ENCODE measurements around the gene SNX8. TPM values are rescaled to one million over a fixed set of nuclear protein-coding genes. Genes with fewer than 3 reads are reported as not detected.

Gene SNX8
- total RNA-seq, 1 experiment from 2014 or later = 40.6 TPM

- Histone ChIP-seq H2AK5ac (ENCODE audit: insufficient read length, low read length) (no peak overlapping the region), H2AFZ (ENCODE audit: low read length) (no peak overlapping the region), H3K4me2 (ENCODE audit: insufficient read depth, insufficient read length, low read length) (no peak overlapping the region), H3K23me2 (ENCODE audit: insufficient read length, low read depth, low read length, poor library complexity, severe bottlenecking) (no peaks in the 10 kb centered on the region), H3K79me2 (ENCODE audit: insufficient read depth, low read length) (no peaks in the 10 kb centered on the region), H4K20me1 (ENCODE audit: control insufficient read depth, insufficient read depth, insufficient read length) (no peaks in the 10 kb centered on the region), H2BK15ac (ENCODE audit: low read depth, low read length) (no peak overlapping the region), H2BK120ac (ENCODE audit: low read depth, low read length, poor library complexity, severe bottlenecking) (no peak overlapping the region), H3K27me3 (ENCODE audit: insufficient read depth, low read length) (no peaks in the 10 kb centered on the region), H3K9me3 (ENCODE audit: control insufficient read depth, low read depth, low read length) (no peaks in the 10 kb centered on the region), H3T11ph (ENCODE audit: low read length) (no peak overlapping the region), H3K23ac (ENCODE audit: insufficient read length, low read depth, low read length) (no peak overlapping the region), H3K9ac (ENCODE audit: extremely low read depth, insufficient read length, low read length) (no peak overlapping the region), H3K4ac (ENCODE audit: low read depth, low read length) (no peak overlapping the region), H3K4me1 (ENCODE audit: insufficient read depth, low read length) (peaks cover 2% of the 10 kb centered on the region; the same call in 1 of the 2 replicates), H2BK12ac (ENCODE audit: insufficient read length, low read depth, low read length) (no peak overlapping the region), H2BK20ac (ENCODE audit: low read depth, low read length, poor library complexity, severe bottlenecking) (no peak overlapping the region), H4K91ac (ENCODE audit: insufficient read length, low read depth, low read length) (no peak overlapping the region), H3K27ac (ENCODE audit: insufficient read length, low read depth, low read length) (no peak overlapping the region), H4K8ac (replicated peaks; ENCODE audit: insufficient read length, low read depth, low read length) (no peak overlapping the region), H4K5ac (ENCODE audit: insufficient read length, low read depth, low read length) (no peak overlapping the region), H3K56ac (ENCODE audit: insufficient read length, low read depth, low read length) (no peak overlapping the region), H3K79me1 (ENCODE audit: insufficient read depth, low read depth, low read length, poor library complexity, severe bottlenecking) (no peaks in the 10 kb centered on the region), H3K14ac (ENCODE audit: insufficient read depth, low read length) (no peak overlapping the region), H2BK5ac (ENCODE audit: insufficient read length, low read length) (no peak overlapping the region), H3K18ac (ENCODE audit: insufficient read length, low read depth, low read length) (no peak overlapping the region)
- peaks cover 7 to 10% of the 10 kb centered on the region in 2 experiments; a peak in 4 of 5 replicates for H3K9me3 Mint-ChIP-seq
- DNase-seq = no peak
- H3K36me3 Mint-ChIP-seq (ENCODE audit: insufficient read depth in 1 of 3, low read depth in 3 of 3) = peaks cover 23 to 50% (median 31%) of the 10 kb centered on the region in 3 experiments
- H3K4me1 Mint-ChIP-seq = peaks cover 17 to 18% of the 10 kb centered on the region in 2 experiments
- no peak for TF ChIP-seq CTCF (conservative IDR thresholded peaks at IDR 0.05)
- no CpG with 5 or more reads among the region's 10 CpGs for WGBS (ENCODE audit: extremely low coverage, insufficient read length, low lambda C conversion rate)
- no peaks in the 10 kb centered on the region for H3K27me3 Mint-ChIP-seq (ENCODE audit: low read depth)
- no peak overlapping the region for H3K4me3 Mint-ChIP-seq
- H3K27ac Mint-ChIP-seq = 0 out of 7 replicates have a peak overlapping the region, but pooled peaks of 1 of the 3 experiments have one; percentile 44
Observed at GRCh38 chr7:2266911-2267310, 47.3 kb downstream of the SNX8 start.

All from H9 (cell line).